Measurements from ENCODE around the gene MGMT. TPM values are rescaled to one million over a fixed set of nuclear protein-coding genes. Genes with fewer than 3 reads are reported as not detected.

The MGMT gene
- total and polyA plus RNA-seq, 3 donors from 2014 or later: 32.8 to 40.7 (median 37.9) TPM

GRCh38 chr10:129793996-129794395 lies 327.0 kb downstream of the MGMT start:
- Histone ChIP-seq H3K4me3 (no peak overlapping the region), H3K9me3 (no peaks in the 10 kb centered on the region), H3K36me3 (ENCODE audit: low read depth, missing control alignments) (no peaks in the 10 kb centered on the region), H3K27ac (no peak overlapping the region), H3K4me1 (no peaks in the 10 kb centered on the region), H3K27me3 (no peaks in the 10 kb centered on the region)
- 69 to 83% methylated on average over 22 of the region's 22 CpGs for WGBS, 2 donors
- intact Hi-C loops (cut with DNase I; ENCODE audit: low total_unique reads): no loop called here
- TF ChIP-seq POLR2A (IDR thresholded peaks at IDR 0.05) (no peak), CTCF (IDR thresholded peaks at IDR 0.05) (no peak)
- no peak for DNase-seq

DNA sequence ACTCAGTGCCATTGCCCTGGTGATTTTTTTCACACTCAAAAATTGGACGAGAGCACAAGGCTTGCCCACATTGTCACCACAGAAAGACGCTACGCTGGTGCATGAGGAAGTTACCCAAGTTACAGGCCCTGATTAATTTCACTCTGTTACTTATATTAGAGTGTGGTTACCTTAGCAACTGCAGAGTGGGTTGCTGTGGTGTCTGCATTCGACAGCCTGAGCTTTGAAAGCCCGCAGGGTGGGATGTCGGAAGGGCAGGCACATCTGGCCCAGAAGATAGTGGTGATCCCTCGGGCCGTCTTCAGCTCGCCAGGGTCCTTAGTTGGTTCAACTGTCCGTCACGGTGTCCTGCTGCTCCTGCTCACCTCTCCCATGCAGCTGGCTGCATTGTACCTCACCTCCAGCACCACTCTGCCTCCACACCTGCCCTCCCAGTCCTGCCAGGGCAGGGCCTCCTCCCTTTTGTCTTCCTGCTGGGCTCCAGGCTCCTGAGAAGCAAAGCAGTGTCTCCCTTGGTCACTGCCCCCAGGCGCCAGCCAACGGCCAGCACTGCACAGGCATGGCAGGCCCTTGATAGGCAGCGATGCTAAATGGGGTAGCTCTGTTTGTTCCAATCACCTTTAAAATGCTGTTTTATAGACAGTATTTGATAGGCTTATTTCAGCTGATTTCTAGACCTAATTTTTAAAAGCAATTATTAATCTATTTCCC lies 329.8 kb downstream of the MGMT start:
- Histone ChIP-seq H3K4me3 (no peak overlapping the region), H3K27ac (no peak overlapping the region), H3K9me3 (no peaks in the 10 kb centered on the region), H3K27me3 (no peaks in the 10 kb centered on the region), H3K4me1 (no peaks in the 10 kb centered on the region), H3K36me3 (ENCODE audit: low read depth, missing control alignments) (no peaks in the 10 kb centered on the region)
- TF ChIP-seq POLR2A (IDR thresholded peaks at IDR 0.05) (no peak), CTCF (IDR thresholded peaks at IDR 0.05) (no peak)
- WGBS, 2 donors: 86 to 88% methylated on average over 8 to 14 of the region's 14 CpGs
- intact Hi-C loops (cut with DNase I; ENCODE audit: low total_unique reads): no loop called here
- no peak for DNase-seq

GRCh38 chr10:129799942-129800341 lies 332.9 kb downstream of the MGMT start:
- H3K4me3 ChIP-seq: no peak overlapping the region
- no peaks in the 10 kb centered on the region for H3K4me1 ChIP-seq
- H3K27me3 ChIP-seq: no peaks in the 10 kb centered on the region
- H3K27ac ChIP-seq: no peak overlapping the region
- no peak for DNase-seq
- no peaks in the 10 kb centered on the region for H3K9me3 ChIP-seq
- intact Hi-C loops (cut with DNase I; ENCODE audit: low total_unique reads): no loop called here
- H3K36me3 ChIP-seq (ENCODE audit: low read depth, missing control alignments): no peaks in the 10 kb centered on the region
- TF ChIP-seq POLR2A (IDR thresholded peaks at IDR 0.05): no peak
- no peak for TF ChIP-seq CTCF (IDR thresholded peaks at IDR 0.05)
- WGBS, 2 donors: 70 to 97% methylated on average over 3 of the region's 3 CpGs

- Histone ChIP-seq H3K27me3 (no peaks in the 10 kb centered on the region), H3K9me3 (no peaks in the 10 kb centered on the region), H3K4me1 (no peaks in the 10 kb centered on the region), H3K36me3 (ENCODE audit: low read depth, missing control alignments) (no peaks in the 10 kb centered on the region), H3K27ac (no peak overlapping the region), H3K4me3 (no peak overlapping the region)
- TF ChIP-seq POLR2A (IDR thresholded peaks at IDR 0.05) (no peak), CTCF (IDR thresholded peaks at IDR 0.05) (no peak)
- intact Hi-C loops (cut with DNase I; ENCODE audit: low total_unique reads): no loop called here
- DNase-seq: no peak
- WGBS, 2 donors: 59 to 70% methylated on average over 9 to 14 of the region's 14 CpGs
Observed at GRCh38 chr10:129800796-129801340, 333.8 kb downstream of the MGMT start.

DNA sequence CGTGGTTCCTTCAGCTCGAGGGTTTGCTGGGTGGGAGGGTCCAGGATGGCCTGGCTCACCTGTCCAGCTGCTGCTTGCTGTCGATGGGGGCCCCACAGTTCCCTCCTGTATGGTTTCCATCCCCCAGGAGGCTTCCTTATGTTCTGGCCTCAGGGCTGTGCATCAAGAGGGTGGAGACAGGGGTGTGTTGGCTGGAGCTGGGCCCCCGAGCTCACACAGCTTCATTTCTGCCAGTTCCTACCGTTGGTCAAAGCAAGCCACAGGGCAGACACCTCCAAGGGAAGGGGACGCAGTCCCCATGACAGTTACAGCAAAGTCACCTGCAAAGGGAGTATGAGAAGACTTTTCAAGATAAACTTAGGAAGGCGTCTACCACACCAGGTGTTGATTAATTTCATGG lies 340.2 kb downstream of the MGMT start:
- no peak for DNase-seq
- Histone ChIP-seq H3K4me1 (no peaks in the 10 kb centered on the region), H3K9me3 (no peaks in the 10 kb centered on the region), H3K4me3 (no peak overlapping the region), H3K36me3 (ENCODE audit: low read depth, missing control alignments) (no peaks in the 10 kb centered on the region), H3K27me3 (no peaks in the 10 kb centered on the region), H3K27ac (no peak overlapping the region)
- intact Hi-C loops (cut with DNase I; ENCODE audit: low total_unique reads): no loop called here
- TF ChIP-seq POLR2A (IDR thresholded peaks at IDR 0.05) (no peak), CTCF (IDR thresholded peaks at IDR 0.05) (no peak)
- 85% methylated on average over 7 of the region's 7 CpGs for WGBS, 2 donors

All from testis (tissue), 3 donors.